Keratinocyte (primary cell): ENCODE measurements around the gene CAPN11. TPM values are rescaled to one million over a fixed set of nuclear protein-coding genes. Genes with fewer than 3 reads are reported as not detected.

Experiments
- DNase-seq: peaks from one replicate; pipeline ENCODE4 v3.0.0-alpha.2; 2011; ENCODE audit warnings: low read depth, missing footprints, low spot score
- FAIRE-seq: peaks from 2 replicates; lab custom pipeline; 2011; peaks lifted over from hg19 to GRCh38; lab: Jason Lieb, UNC
- H2AFZ ChIP-seq: 2 replicates; pipeline ENCODE4 v1.6.0; 2012; ENCODE audit warnings: low read length, control low read depth, inconsistent platforms; ENCODE audit not compliant: control insufficient read depth
- H3K27ac ChIP-seq: 2 replicates; pipeline ENCODE4 v1.5.1; 2011; ENCODE audit warnings: low read length; ENCODE audit not compliant: control insufficient read depth, insufficient read depth
- H3K27me3 ChIP-seq: 3 replicates; pipeline ENCODE4 v1.6.0; 2011; ENCODE audit warnings: low read length; ENCODE audit not compliant: control insufficient read depth, insufficient read depth; ENCODE audit errors: extremely low read depth
- H3K36me3 ChIP-seq, 2 experiments: 2 replicates in 1 of 2; 3 replicates in 1 of 2; pipeline ENCODE4 v1.5.1; 2011; ENCODE audit warnings: low read length in 2 of 2, mild to moderate bottlenecking in 1 of 2; ENCODE audit not compliant: control insufficient read depth in 2 of 2, insufficient read depth in 2 of 2; ENCODE audit errors: extremely low read depth in 1 of 2
- H3K4me1 ChIP-seq: 3 replicates; pipeline ENCODE4 v1.5.1; 2011; ENCODE audit warnings: low read length; ENCODE audit not compliant: control insufficient read depth, insufficient read depth; ENCODE audit errors: extremely low read depth
- H3K4me2 ChIP-seq: 3 replicates; pipeline ENCODE4 v1.6.0; 2011; ENCODE audit warnings: low read depth, low read length; ENCODE audit not compliant: control insufficient read depth, insufficient read depth; ENCODE audit errors: extremely low read depth
- H3K4me3 ChIP-seq, 3 experiments: fragments of 200-600 bp in 1 of 3; sonication (generic) in 1 of 3; 2 replicates in 2 of 3; 3 replicates in 1 of 3; pipeline ENCODE4 v1.5.1; 2011 to 2016; ENCODE audit warnings: low read length in 3 of 3, mild to moderate bottlenecking in 3 of 3, control low read depth in 2 of 3, inconsistent platforms in 1 of 3, low read depth in 1 of 3, mixed read lengths in 1 of 3, mixed run types in 1 of 3, moderate library complexity in 1 of 3; ENCODE audit not compliant: control insufficient read depth in 2 of 3, insufficient read depth in 2 of 3; ENCODE audit errors: extremely low read depth in 1 of 3
- H3K79me2 ChIP-seq: 2 replicates; pipeline ENCODE4 v1.6.0; 2012; ENCODE audit warnings: low read length; ENCODE audit not compliant: control insufficient read depth, insufficient read depth
- H3K9ac ChIP-seq: 3 replicates; pipeline ENCODE4 v1.6.0; 2011; ENCODE audit warnings: low read length; ENCODE audit not compliant: control insufficient read depth, insufficient read depth; ENCODE audit errors: extremely low read depth
- H3K9me1 ChIP-seq: 3 replicates; pipeline ENCODE4 v1.6.0; 2011; ENCODE audit warnings: low read length; ENCODE audit not compliant: control insufficient read depth, insufficient read depth; ENCODE audit errors: extremely low read depth
- H3K9me3 ChIP-seq: 2 replicates; pipeline ENCODE4 v1.5.1; 2012; ENCODE audit warnings: low read depth, low read length; ENCODE audit not compliant: control insufficient read depth
- H4K20me1 ChIP-seq: 3 replicates; pipeline ENCODE4 v1.6.0; 2011; ENCODE audit warnings: low read length; ENCODE audit not compliant: control insufficient read depth, insufficient read depth; ENCODE audit errors: extremely low read depth
- EZH2 ChIP-seq: IDR thresholded peaks from one replicate; pipeline ENCODE4 v1.6.1; 2012; ENCODE audit warnings: inconsistent platforms, mild to moderate bottlenecking, low read length, moderate library complexity
- dilution Hi-C: fragments of 300-500 bp; cut with MboI; formaldehyde crosslinking; loops from one replicate; pipeline ENCODE4 v1.7.0; 2020; ENCODE audit warnings: low sequenced_read_pairs; ENCODE audit not compliant: extremely low pct_ligation_motif_present
- polyA plus RNA-seq, 5 experiments: library from polyadenylated mRNA; depleted of rRNA in 3 of 5; stranded (reverse) in 3 of 5; stranded (forward) in 1 of 5; unstranded in 1 of 5; fragments of >200 nt; gene quantifications; 1 replicate in 1 of 5; 2 replicates in 3 of 5; 3 replicates in 1 of 5; pipeline versions ENCODE4 v1.2.1 to v1.2.3, GENCODE V29; 2011 to 2012; ENCODE audit warnings: missing spikeins in 2 of 5, low read depth in 1 of 5, low replicate concordance in 1 of 5
- TF ChIP-seq, protein P1 (sequence below), 3 experiments: IDR thresholded peaks in 1 of 3; conservative IDR thresholded peaks in 1 of 3; optimal IDR thresholded peaks in 1 of 3; 2 replicates in 2 of 3; 3 replicates in 1 of 3; pipeline versions ENCODE3 to v1.5.1; 2011; ENCODE audit warnings: low read length in 3 of 3, mild to moderate bottlenecking in 3 of 3, moderate library complexity in 2 of 3, control low read depth in 1 of 3, inconsistent platforms in 1 of 3; ENCODE audit not compliant: insufficient read depth in 2 of 3; ENCODE audit errors: extremely low read depth in 1 of 3

Gene CAPN11
- polyA plus RNA-seq, 1 donor (not counting 4 experiments of a cell fraction or from before 2014, with no cell fraction given): not detected

DNA sequence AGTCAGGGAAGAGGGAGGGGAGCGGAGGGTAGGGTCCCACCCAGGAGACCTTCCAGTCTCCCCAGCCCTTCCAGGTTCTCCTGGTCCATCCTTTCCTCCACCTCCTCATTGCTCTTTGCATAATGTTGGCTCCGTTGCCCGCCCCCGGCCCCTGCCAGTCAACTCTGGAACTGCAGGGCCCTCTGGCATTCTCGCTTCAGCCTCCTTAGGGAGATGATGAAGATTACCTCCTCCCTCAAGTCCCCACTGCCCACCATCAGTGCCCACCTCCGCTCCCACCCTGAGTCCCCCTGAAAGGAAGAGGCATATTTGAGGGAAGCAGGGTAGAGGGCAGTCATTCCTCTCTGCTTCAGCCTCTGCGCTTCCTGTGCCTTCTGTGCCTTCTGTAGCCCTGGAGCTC is 22.7 kb upstream of the CAPN11 start:
- Histone ChIP-seq H3K79me2 (peaks cover 44% of the 10 kb centered on the region), H3K9me1 (peaks cover 3% of the 10 kb centered on the region), H3K9me3 (no peaks in the 10 kb centered on the region), H2AFZ (no peak overlapping the region), H3K4me2 (no peak overlapping the region), H3K36me3 (peaks cover 39% of the 10 kb centered on the region in 2 experiments), H3K4me1 (peaks cover 20% of the 10 kb centered on the region), H3K27me3 (no peaks in the 10 kb centered on the region), H3K9ac (no peak overlapping the region), H3K27ac (no peak overlapping the region), H4K20me1 (peaks cover 10% of the 10 kb centered on the region), H3K4me3 (no peak overlapping the region)
- TF ChIP-seq EZH2: no peak
- TF ChIP-seq, protein P1, sequence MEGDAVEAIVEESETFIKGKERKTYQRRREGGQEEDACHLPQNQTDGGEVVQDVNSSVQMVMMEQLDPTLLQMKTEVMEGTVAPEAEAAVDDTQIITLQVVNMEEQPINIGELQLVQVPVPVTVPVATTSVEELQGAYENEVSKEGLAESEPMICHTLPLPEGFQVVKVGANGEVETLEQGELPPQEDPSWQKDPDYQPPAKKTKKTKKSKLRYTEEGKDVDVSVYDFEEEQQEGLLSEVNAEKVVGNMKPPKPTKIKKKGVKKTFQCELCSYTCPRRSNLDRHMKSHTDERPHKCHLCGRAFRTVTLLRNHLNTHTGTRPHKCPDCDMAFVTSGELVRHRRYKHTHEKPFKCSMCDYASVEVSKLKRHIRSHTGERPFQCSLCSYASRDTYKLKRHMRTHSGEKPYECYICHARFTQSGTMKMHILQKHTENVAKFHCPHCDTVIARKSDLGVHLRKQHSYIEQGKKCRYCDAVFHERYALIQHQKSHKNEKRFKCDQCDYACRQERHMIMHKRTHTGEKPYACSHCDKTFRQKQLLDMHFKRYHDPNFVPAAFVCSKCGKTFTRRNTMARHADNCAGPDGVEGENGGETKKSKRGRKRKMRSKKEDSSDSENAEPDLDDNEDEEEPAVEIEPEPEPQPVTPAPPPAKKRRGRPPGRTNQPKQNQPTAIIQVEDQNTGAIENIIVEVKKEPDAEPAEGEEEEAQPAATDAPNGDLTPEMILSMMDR (optimal IDR thresholded peaks at IDR 0.05 in 1 of 3, IDR thresholded peaks at IDR 0.05 in 1 of 3, conservative IDR thresholded peaks at IDR 0.05 in 1 of 3; ENCODE audit: extremely low read depth in 1 of 3, insufficient read depth in 2 of 3, low read length in 3 of 3): no peak
- DNase-seq (no peak), FAIRE-seq (no peak)
- dilution Hi-C loops: no loop called here

DNA sequence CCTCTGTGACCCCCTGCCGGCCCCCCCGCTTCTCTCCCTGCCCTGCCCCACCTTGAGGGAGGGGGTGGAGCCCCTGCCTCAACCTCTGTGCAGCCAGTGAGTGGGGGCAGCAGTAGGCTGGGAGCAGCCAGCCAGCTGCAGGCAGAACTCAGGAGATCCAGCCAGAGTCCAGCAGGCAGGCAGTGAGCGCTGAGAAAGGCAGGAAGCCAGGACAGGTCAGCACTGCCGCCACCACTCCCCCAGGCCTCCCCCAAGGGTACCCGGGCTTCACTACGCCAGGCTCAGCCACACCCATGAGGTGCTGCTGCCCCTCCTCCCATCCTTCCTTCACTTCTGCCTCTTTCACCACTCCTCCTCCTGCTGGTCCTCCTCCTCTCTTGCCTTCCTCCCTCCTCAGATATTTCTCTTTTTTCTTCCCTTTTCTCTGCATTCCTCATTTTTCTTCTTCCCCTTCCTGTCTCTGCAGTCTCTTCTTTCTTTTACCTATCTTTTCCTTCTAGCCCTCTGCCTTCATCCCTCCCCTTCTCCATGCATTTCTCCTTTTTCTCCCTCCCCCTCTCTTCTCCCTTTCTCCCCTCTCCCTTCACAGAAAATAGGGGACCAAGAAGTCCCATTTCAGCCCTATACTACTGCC is 19.8 kb upstream of the CAPN11 start:
- no peak for DNase-seq
- peaks cover 2% of the 10 kb centered on the region for H4K20me1 ChIP-seq
- H3K9ac ChIP-seq: no peak overlapping the region
- peaks cover 18% of the 10 kb centered on the region for H3K79me2 ChIP-seq
- peaks cover 1% of the 10 kb centered on the region for H3K4me1 ChIP-seq
- H3K4me2 ChIP-seq: no peak overlapping the region
- H3K9me3 ChIP-seq: no peaks in the 10 kb centered on the region
- TF ChIP-seq EZH2: no peak
- TF ChIP-seq, protein P1 (optimal IDR thresholded peaks at IDR 0.05 in 1 of 3, IDR thresholded peaks at IDR 0.05 in 1 of 3, conservative IDR thresholded peaks at IDR 0.05 in 1 of 3; ENCODE audit: extremely low read depth in 1 of 3, insufficient read depth in 2 of 3, low read length in 3 of 3): no peak
- H3K36me3 ChIP-seq: peaks cover 51 to 54% of the 10 kb centered on the region in 2 experiments
- no peak for FAIRE-seq
- H3K9me1 ChIP-seq: peaks cover 3% of the 10 kb centered on the region
- H2AFZ ChIP-seq: no peak overlapping the region
- H3K27me3 ChIP-seq: no peaks in the 10 kb centered on the region
- no peak overlapping the region for H3K27ac ChIP-seq
- dilution Hi-C loops: no loop called here
- no peak overlapping the region for H3K4me3 ChIP-seq
